Measurements from ENCODE around the gene CACNA1D.

DNA sequence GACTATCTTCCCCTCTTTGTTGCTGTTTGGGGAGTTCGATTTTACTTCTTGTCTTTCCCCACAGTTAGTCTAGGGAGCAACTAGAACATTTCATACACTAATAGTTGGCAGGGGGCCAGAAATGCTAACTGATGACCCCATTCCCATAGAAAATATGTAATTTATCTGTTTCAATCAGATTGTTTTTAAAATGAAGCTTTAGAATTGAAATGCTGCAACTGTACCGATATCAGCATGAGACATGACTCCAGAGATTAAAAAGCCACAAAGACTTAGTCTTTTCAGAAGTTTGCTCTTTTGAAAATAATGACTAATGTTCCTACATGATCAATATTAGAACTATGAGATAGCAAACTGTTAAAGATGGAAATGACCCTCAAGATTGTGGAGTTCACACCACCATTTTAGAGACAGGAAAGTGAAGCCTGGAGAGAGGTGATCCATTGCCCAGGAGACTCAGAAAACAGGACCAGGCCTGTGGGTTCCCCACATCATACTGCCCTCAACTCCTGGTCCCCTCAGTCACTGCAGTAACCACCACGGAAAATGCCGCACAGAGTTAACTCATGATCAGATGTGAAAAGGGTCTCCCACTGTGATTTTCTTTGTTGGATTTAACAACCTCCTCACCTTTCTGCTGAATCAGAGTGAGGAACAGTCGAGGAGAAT lies 221.5 kb downstream of the CACNA1D start:
- no peak for TF ChIP-seq GATA2 (IDR thresholded peaks at IDR 0.05; ENCODE audit: low read depth, low read length)
- no peak for TF ChIP-seq GATA3 (IDR thresholded peaks at IDR 0.05; ENCODE audit: low read depth, low read length)

All from SH-SY5Y (cell line).